KMS-11 (cell line): Measurements from ENCODE around the gene DCXR.

Experiments
- H2AFZ ChIP-seq: fragments of 200-600 bp; sonication (generic); 2 replicates; pipeline ENCODE4 v1.6.1; 2016; ENCODE audit warnings: antibody characterized with exemption, mixed run types, low read depth
- H3K27ac ChIP-seq: fragments of 200-600 bp; sonication (generic); 2 replicates; pipeline ENCODE4 v1.6.1; 2016; ENCODE audit warnings: mild to moderate bottlenecking, mixed run types
- H3K27me3 ChIP-seq: fragments of 200-600 bp; sonication (generic); 2 replicates; pipeline ENCODE4 v1.6.1; 2017; ENCODE audit warnings: mild to moderate bottlenecking, low read depth, mixed run types, moderate library complexity; ENCODE audit not compliant: insufficient read depth
- H3K36me3 ChIP-seq: fragments of 200-600 bp; sonication (generic); 2 replicates; pipeline ENCODE4 v1.6.1; 2017; ENCODE audit warnings: mild to moderate bottlenecking, mixed run types; ENCODE audit not compliant: insufficient read depth
- H3K4me1 ChIP-seq: fragments of 200-600 bp; sonication (generic); 2 replicates; pipeline ENCODE4 v1.6.1; 2016; ENCODE audit warnings: mild to moderate bottlenecking, low read depth, mixed run types; ENCODE audit not compliant: poor library complexity, severe bottlenecking
- H3K4me2 ChIP-seq: fragments of 200-600 bp; sonication (generic); 2 replicates; pipeline ENCODE4 v1.7.0; 2016; ENCODE audit warnings: mild to moderate bottlenecking, mixed run types
- H3K4me3 ChIP-seq: fragments of 200-600 bp; sonication (generic); IDR thresholded peaks from 2 replicates; pipeline ENCODE4 v1.6.1; 2017; ENCODE audit warnings: low read depth, low read length, mixed read lengths; ENCODE audit not compliant: insufficient read depth
- H3K79me2 ChIP-seq: fragments of 200-600 bp; sonication (generic); 2 replicates; pipeline ENCODE4 v1.6.1; 2016; ENCODE audit warnings: low read depth, mixed run types; ENCODE audit not compliant: insufficient read depth
- H3K9ac ChIP-seq: fragments of 200-600 bp; sonication (generic); 2 replicates; pipeline ENCODE4 v1.6.1; 2016; ENCODE audit warnings: mild to moderate bottlenecking, mixed run types
- H4K20me1 ChIP-seq: fragments of 200-600 bp; sonication (generic); 2 replicates; pipeline ENCODE4 v1.6.1; 2016; ENCODE audit warnings: mild to moderate bottlenecking, mixed run types; ENCODE audit not compliant: insufficient read depth
- TF ChIP-seq, protein P1 (sequence below): fragments of 200-600 bp; sonication (generic); conservative IDR thresholded peaks from 2 replicates; pipeline ENCODE4 v1.6.1; 2017; ENCODE audit warnings: low read depth, mild to moderate bottlenecking, antibody characterized with exemption, low read length, moderate library complexity, mixed read lengths

Gene DCXR

DNA sequence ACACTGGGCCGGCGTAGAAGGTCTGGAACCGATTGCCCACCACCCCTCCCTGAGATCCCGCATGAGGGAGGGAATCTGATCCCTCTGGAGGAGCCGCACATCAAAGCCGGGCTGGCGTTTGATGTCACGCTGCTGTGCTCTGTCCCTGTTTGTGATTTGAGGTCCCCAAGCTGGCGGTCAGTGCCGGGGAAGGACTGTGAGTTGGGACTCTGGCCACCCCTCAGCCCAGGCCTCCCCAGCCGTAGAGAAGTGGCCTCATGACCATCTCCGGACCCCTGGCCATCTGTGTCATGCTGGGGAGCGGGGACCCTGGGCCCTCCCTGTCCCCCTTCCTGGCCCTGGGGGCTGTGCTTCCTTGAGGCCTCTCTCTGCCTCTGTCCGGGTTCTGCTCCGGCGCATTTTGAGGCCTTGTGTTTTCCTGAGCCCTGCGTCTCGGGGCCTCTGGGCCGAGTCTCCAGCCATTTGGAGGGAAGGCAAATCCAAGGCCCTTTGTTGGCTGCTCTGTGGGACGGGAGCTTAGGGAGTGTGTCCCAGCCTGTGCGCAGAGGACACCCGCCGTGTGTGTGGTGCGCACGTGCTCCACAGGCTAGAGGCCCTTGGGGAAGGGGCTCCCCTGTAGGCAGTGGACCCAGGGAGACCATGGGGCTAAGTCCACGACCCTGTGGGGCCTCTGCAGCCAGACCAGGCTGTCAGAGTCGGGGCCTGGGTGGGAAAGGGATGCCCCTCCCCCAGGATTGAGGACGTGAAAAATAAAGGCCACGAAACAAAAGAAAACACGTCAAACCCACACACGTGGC is 45.0 kb downstream of the DCXR start:
- TF ChIP-seq, protein P1, sequence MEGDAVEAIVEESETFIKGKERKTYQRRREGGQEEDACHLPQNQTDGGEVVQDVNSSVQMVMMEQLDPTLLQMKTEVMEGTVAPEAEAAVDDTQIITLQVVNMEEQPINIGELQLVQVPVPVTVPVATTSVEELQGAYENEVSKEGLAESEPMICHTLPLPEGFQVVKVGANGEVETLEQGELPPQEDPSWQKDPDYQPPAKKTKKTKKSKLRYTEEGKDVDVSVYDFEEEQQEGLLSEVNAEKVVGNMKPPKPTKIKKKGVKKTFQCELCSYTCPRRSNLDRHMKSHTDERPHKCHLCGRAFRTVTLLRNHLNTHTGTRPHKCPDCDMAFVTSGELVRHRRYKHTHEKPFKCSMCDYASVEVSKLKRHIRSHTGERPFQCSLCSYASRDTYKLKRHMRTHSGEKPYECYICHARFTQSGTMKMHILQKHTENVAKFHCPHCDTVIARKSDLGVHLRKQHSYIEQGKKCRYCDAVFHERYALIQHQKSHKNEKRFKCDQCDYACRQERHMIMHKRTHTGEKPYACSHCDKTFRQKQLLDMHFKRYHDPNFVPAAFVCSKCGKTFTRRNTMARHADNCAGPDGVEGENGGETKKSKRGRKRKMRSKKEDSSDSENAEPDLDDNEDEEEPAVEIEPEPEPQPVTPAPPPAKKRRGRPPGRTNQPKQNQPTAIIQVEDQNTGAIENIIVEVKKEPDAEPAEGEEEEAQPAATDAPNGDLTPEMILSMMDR, result no peak
- no peaks in the 10 kb centered on the region for H3K4me1 ChIP-seq
- no peak overlapping the region for H3K9ac ChIP-seq
- H3K79me2 ChIP-seq, result no peaks in the 10 kb centered on the region
- H3K27me3 ChIP-seq, result no peaks in the 10 kb centered on the region
- no peak overlapping the region for H3K4me3 ChIP-seq
- no peak overlapping the region for H2AFZ ChIP-seq
- H3K36me3 ChIP-seq, result no peaks in the 10 kb centered on the region
- no peak overlapping the region for H3K4me2 ChIP-seq
- no peak overlapping the region for H3K27ac ChIP-seq
- no peaks in the 10 kb centered on the region for H4K20me1 ChIP-seq

DNA sequence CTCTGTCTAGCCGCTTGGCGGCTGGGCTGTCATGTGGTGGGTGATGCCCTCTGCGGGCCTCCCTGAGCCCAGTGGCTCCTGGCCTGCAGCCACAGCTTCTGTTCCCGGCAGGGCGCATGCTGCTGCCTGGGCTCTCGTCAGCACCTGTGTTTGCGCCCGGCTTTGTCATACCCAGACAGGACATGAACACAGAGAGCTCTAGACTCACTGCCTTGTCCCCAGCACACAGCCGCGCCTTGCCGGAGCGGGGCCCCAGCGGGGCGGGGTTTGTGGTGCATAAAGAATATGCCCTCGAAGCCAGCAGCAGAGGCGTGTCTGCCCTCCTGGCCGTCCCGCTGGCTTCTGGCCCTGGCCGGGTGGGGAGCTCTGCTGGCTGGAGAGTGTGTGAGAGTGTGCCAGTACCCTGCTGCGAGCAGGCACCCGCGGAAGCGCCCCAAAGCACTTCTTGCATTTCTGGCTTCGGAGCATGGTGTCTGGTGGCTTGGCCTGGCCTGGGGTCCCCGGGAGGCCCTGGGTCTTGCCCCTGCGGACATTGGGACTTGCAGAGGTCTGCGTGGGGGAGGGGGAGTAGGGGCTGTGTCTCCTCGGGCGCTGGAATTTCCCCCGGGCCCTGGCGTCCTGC is 45.7 kb downstream of the DCXR start:
- Histone ChIP-seq H3K4me3 (no peak overlapping the region), H3K4me2 (no peak overlapping the region), H3K9ac (no peak overlapping the region), H3K27ac (no peak overlapping the region), H3K36me3 (no peaks in the 10 kb centered on the region), H2AFZ (no peak overlapping the region), H4K20me1 (no peaks in the 10 kb centered on the region), H3K27me3 (no peaks in the 10 kb centered on the region), H3K79me2 (no peaks in the 10 kb centered on the region), H3K4me1 (no peaks in the 10 kb centered on the region)
- TF ChIP-seq, protein P1, result no peak

DNA sequence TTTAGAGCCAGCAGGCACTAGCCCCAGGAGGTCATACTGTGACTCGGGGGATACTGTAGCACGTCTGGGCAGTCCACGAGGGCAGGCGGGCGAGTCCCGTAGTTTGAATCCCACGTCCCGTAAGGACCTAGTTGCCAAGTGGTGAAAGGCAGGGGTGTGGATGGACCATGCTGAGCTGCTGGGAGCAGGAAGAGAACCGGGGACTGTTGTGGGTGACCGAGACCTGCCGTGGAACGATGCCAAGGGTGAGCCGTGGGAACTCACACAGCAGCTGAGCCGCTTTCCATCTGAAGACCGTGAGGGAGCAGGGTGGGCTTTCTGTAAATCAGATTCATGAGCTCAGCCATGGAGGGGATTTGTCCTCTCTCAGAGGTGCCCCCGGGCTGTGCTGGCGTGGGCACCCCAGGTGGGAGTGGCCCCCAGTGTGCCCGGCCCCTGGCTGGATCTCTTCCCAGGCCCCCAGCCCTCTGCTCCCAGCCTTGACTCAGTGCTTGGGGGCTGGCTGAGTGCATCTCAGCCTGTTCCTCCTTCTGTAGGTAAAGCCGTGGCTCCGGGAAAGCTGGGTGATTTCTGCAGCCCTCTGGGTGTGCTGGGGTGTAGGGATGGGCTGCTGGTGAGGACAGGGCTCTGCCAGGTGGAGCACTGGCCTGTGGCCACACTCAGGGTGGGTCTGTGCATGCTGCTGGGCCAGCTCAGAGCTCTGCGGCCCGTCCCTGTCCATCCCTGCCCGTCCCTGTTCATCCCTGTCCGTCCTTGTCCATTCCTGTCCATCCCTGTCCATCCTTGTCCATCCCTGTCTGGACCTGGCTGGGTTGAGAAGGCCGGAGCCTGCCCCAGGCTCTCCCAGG is 46.4 kb downstream of the DCXR start:
- no peak overlapping the region for H3K9ac ChIP-seq
- no peaks in the 10 kb centered on the region for H3K27me3 ChIP-seq
- no peaks in the 10 kb centered on the region for H3K79me2 ChIP-seq
- no peak overlapping the region for H3K4me3 ChIP-seq
- H3K36me3 ChIP-seq, result no peaks in the 10 kb centered on the region
- H4K20me1 ChIP-seq, result no peaks in the 10 kb centered on the region
- no peak overlapping the region for H3K27ac ChIP-seq
- no peak overlapping the region for H2AFZ ChIP-seq
- TF ChIP-seq, protein P1, result no peak
- H3K4me1 ChIP-seq, result no peaks in the 10 kb centered on the region
- H3K4me2 ChIP-seq, result no peak overlapping the region

DNA sequence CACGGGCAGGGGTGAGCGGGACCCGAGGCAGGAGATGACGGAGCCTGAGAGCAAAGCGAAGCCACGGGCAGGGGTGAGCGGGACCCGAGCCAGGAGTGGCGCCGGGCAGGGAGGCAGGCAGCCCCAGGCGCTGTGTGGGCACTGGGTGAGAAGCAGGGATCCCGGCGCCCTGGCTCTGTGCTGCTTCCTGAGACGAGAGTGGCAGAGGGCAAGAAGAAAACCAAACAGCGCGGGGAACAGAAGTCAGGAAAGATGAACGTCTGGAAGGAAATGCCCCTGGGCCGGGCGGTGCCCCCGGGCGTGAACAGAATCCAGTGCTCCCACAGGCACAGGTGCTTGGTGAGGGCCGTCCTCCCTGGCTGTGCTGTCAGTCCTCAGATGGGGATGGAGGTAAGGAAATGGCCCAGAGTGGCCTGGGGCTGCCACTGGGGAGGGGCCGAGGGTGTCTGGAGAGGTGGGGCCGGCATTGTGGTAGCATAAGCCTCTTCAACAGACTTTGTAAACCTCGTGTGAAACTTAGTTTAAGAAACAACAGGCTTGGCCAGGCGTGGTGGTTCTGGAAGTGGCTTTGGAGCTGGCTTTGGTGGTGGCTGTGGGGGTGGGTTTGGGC is 50.2 kb downstream of the DCXR start:
- no peak overlapping the region for H3K27ac ChIP-seq
- H3K36me3 ChIP-seq, result no peaks in the 10 kb centered on the region
- H3K4me3 ChIP-seq, result no peak overlapping the region
- no peaks in the 10 kb centered on the region for H3K79me2 ChIP-seq
- H3K4me2 ChIP-seq, result no peak overlapping the region
- TF ChIP-seq, protein P1, result no peak
- H2AFZ ChIP-seq, result no peak overlapping the region
- H3K9ac ChIP-seq, result no peak overlapping the region
- H3K4me1 ChIP-seq, result no peaks in the 10 kb centered on the region
- H4K20me1 ChIP-seq, result no peaks in the 10 kb centered on the region
- H3K27me3 ChIP-seq, result no peaks in the 10 kb centered on the region
